Mucosa of rectum (tissue), 2 donors: ENCODE data around the gene RFX7.

Experiments used
- H3K27ac ChIP-seq, 2 donors: one replicate each; pipeline ENCODE4 v1.7.0; 2013; ENCODE audit warnings: inconsistent platforms in 2 of 2, low read depth in 2 of 2, low read length in 2 of 2
- H3K27me3 ChIP-seq, 2 donors: one replicate each; pipeline ENCODE4 v1.7.0; 2013; ENCODE audit warnings: low read length in 2 of 2; ENCODE audit not compliant: control insufficient read depth in 2 of 2, insufficient read depth in 2 of 2
- H3K36me3 ChIP-seq, 2 donors: one replicate each; pipeline ENCODE4 v1.7.0; 2013; ENCODE audit warnings: low read length in 2 of 2; ENCODE audit not compliant: control insufficient read depth in 2 of 2, insufficient read depth in 2 of 2
- H3K4me1 ChIP-seq, 2 donors: one replicate each; pipeline ENCODE4 v1.7.0; 2013; ENCODE audit warnings: low read length in 2 of 2, mild to moderate bottlenecking in 1 of 2; ENCODE audit not compliant: control insufficient read depth in 2 of 2, insufficient read depth in 2 of 2
- H3K4me3 ChIP-seq, 2 donors: one replicate each; pipeline ENCODE4 v1.7.0; 2013; ENCODE audit warnings: low read length in 2 of 2
- H3K9ac ChIP-seq, 2 donors: one replicate each; pipeline ENCODE4 v1.7.0; 2013; ENCODE audit warnings: low read length in 2 of 2, low read depth in 1 of 2, mild to moderate bottlenecking in 1 of 2
- H3K9me3 ChIP-seq, 2 donors: one replicate each; pipeline ENCODE4 v1.7.0; 2013; ENCODE audit warnings: low read length in 2 of 2; ENCODE audit not compliant: control insufficient read depth in 2 of 2
- donor health status: healthy.
- donor health status: Normal muscosa, but diverticular disease.

RFX7 gene

GRCh38 chr15:56254265-56254664, 10.6 kb upstream of the RFX7 start:
- Histone ChIP-seq H3K4me1 (no peaks in the 10 kb centered on the region), H3K27me3 (no peaks in the 10 kb centered on the region), H3K9ac (no peak overlapping the region), H3K27ac (no peak overlapping the region), H3K4me3 (no peak overlapping the region), H3K9me3 (no peaks in the 10 kb centered on the region), H3K36me3 (no peaks in the 10 kb centered on the region)

DNA sequence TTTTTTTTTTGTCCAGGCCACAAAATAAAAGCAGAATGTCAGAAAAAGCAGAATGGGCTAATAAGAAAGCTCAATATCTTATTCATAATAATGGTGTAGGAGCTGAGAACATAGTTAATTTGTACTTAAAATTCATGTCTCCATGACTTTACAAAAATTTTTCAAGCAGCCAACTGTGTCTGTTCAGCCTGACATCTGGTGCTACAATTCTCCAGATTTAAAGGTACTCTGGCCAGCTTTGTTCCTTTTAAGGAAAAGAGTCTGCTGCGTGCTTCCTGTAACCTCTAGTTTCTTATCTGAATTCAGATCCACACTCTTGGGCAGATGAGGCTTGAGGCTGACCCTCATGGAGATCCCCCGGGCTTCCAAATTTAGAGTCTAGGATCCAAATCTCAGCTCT, 8.7 kb upstream of the RFX7 start:
- Histone ChIP-seq H3K4me1 (peaks cover 0 to 3% of the 10 kb centered on the region in 2 donors), H3K27me3 (no peaks in the 10 kb centered on the region), H3K4me3 (no peak overlapping the region), H3K36me3 (no peaks in the 10 kb centered on the region), H3K9me3 (no peaks in the 10 kb centered on the region), H3K27ac (no peak overlapping the region), H3K9ac (no peak overlapping the region)

DNA sequence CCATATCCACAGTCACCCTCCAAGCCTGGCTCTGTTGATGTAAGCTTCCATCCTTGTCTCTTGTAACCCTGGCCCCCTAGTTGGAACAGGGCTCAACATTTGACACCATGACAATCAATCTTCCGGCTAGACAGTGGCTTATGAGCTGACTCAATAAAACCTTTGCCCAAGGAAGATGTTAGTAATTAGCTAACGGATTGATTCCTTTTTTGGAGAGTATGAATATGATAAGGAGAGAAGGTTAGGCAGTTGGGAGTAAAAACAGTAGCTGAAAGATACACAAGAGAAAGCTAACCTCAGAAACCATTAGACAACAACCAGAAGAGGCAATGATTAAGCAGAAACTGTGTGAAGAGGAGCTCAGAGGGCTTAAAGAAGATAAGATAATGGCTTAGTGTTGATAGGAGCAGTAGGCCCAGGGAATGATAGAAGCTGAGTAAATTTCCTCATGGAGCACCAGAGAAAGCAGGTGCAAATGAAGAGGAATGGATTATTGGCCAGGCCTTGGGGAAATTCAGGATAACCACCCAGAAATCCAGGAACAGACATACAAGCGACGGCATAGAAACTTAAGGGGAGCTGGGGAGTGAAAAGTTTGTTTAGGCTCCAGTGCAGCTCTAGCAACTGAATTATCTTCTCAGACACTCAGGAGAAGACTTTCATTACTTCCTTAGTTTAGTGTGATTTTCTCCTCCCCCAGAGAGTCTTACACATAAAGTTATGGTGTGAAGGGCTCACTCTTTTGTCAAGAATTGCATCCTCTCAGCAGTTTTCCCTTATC, 7.8 kb upstream of the RFX7 start:
- Histone ChIP-seq H3K27me3 (no peaks in the 10 kb centered on the region), H3K9me3 (no peaks in the 10 kb centered on the region), H3K4me3 (no peak overlapping the region), H3K36me3 (no peaks in the 10 kb centered on the region), H3K9ac (no peak overlapping the region), H3K27ac (no peak overlapping the region), H3K4me1 (peaks cover 0 to 3% of the 10 kb centered on the region in 2 donors)

- Histone ChIP-seq H3K9me3 (no peaks in the 10 kb centered on the region), H3K4me1 (peaks cover 2 to 3% of the 10 kb centered on the region in 2 donors), H3K4me3 (no peak overlapping the region), H3K9ac (no peak overlapping the region), H3K27ac (no peak overlapping the region), H3K27me3 (no peaks in the 10 kb centered on the region), H3K36me3 (no peaks in the 10 kb centered on the region)
Measured at GRCh38 chr15:56250626-56251025, 6.9 kb upstream of the RFX7 start.

- Histone ChIP-seq H3K9me3 (no peaks in the 10 kb centered on the region), H3K36me3 (no peaks in the 10 kb centered on the region), H3K27me3 (no peaks in the 10 kb centered on the region), H3K4me3 (no peak overlapping the region), H3K27ac (no peak overlapping the region), H3K4me1 (peaks cover 13% of the 10 kb centered on the region in 2 donors), H3K9ac (no peak overlapping the region)
Measured at GRCh38 chr15:56249092-56249491, 5.4 kb upstream of the RFX7 start.

DNA sequence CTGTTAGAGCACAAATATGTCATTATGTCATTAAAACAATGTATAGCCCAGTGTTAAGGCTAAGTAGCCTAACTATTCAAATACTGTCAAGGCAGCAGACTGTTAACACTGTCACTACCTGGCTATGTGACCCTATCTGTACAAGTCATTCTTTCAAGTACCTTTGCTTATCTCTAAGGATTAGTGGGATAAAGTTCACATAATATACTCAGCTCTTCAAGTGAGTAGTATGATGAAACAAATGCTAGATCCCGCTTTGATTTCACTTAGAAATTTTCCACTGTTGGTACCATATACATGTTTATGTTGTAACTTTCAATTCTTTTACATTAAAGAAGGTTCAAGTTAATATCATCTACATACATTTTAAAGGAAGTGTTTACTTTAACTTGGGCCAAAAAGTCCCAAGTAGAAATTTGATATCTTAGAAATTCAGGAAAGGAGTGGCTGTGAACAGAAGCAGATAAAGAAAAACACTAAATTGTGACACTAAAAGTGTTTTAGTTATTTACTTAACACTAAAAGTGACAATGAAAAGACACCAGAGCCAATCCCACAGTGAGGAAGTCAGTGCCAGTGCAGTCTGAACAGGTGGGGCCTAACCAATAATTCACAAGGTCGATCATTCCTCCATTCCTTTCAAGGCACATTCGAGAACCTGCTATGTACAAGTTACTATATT, 4.8 kb upstream of the RFX7 start:
- no peaks in the 10 kb centered on the region for H3K27me3 ChIP-seq
- H3K4me1 ChIP-seq: peaks cover 13% of the 10 kb centered on the region in 2 donors
- H3K36me3 ChIP-seq: no peaks in the 10 kb centered on the region
- H3K27ac ChIP-seq: no peak overlapping the region
- no peak overlapping the region for H3K4me3 ChIP-seq
- H3K9ac ChIP-seq: no peak overlapping the region
- no peaks in the 10 kb centered on the region for H3K9me3 ChIP-seq

- Histone ChIP-seq H3K9ac (no peak overlapping the region), H3K4me3 (no peak overlapping the region), H3K9me3 (no peaks in the 10 kb centered on the region), H3K4me1 (peaks cover 13 to 18% of the 10 kb centered on the region in 2 donors), H3K27me3 (no peaks in the 10 kb centered on the region), H3K36me3 (no peaks in the 10 kb centered on the region), H3K27ac (no peak overlapping the region)
Measured at GRCh38 chr15:56247266-56247665, 3.6 kb upstream of the RFX7 start.

DNA sequence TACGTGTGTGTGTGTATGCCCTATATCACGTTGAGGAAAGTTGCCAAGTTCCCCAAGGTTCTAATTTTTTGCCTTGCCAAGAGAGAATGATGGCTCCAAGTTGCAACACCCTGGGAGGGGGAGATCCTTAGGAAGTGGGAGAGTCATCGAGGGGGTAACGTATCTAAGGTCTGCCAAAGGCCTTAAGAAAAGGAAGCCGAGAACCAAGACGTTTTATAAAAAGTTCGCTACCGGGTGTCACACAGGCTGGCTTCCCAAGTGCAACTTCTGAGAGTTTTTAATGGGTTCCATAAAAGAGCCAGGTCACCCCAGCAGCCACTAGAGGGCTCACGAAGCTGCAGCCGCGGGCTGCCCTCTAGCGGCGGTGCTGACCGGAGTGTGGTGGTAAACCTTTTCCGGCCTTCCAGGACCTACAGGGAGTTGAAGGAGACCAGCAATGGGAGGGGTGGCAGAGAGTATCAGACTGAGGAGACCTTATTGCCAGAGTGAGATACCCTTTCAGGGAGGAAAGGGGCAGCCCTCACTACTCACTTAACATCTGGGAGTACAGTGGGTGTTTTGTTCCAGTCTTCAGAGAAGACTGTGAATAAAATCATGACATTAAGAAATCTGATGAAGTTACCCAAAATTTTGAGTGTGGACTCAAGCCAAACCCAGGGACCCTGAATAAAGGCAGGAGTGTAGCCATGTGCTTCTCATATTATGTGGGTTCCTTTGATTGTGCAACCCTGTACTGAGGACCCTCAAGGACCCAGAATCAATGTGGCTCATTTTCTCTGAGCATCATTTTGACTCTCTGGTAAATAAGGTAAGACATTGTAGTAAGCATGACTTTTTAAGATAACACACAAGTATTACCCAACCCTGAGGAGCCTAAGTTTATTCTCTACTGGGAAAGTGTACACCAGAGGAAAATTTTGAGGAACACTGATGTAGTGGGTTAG, 2.5 kb upstream of the RFX7 start:
- H3K9ac ChIP-seq: peak overlapping the region; percentile 21 to 43
- no peaks in the 10 kb centered on the region for H3K27me3 ChIP-seq
- no peaks in the 10 kb centered on the region for H3K36me3 ChIP-seq
- H3K27ac ChIP-seq: peak overlapping the region; percentile 40 to 69
- H3K4me3 ChIP-seq: peak overlapping the region; percentile 47 to 75
- H3K9me3 ChIP-seq: no peaks in the 10 kb centered on the region
- peaks cover 13 to 27% of the 10 kb centered on the region in 2 donors for H3K4me1 ChIP-seq

DNA sequence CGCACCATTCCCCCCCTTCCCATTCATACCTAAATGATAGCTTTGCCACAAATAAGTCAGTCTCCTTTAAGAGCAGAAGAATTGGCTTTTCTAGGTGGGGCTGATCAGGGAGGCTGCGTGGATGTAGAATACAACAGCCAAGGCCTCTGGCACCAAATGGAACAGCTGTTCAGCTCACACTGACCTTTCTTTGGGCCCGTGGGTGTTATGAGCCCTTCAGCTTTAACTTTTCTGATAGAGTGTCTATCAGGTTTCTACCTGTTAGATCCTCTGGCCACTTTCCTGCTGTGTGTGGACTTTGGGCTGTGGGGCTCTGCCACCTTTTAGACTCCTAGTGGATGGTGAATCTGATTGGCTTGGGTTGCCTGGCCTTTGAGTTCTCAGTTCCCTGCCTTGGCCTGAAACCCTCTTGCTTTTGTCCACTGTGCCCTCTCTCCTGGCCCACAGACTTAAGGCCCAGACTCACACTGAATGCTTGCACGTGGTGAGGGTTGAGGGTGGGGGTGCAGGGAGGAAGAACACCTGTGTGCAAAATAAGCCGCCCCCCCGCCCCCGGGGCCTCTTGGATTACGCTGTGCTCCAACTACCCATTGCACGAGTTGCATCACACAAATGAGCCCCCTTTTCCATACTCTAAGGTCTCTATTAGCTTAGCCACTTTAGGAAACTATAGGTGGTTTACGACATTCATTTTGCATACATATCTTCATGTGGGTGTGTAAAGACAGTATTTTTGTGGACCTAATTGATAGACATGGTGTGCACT, 1.3 kb upstream of the RFX7 start:
- no peaks in the 10 kb centered on the region for H3K27me3 ChIP-seq
- peak overlapping the region; percentile 67 to 75 for H3K27ac ChIP-seq
- H3K4me1 ChIP-seq: peaks cover 13 to 27% of the 10 kb centered on the region in 2 donors
- no peaks in the 10 kb centered on the region for H3K36me3 ChIP-seq
- H3K9me3 ChIP-seq: no peaks in the 10 kb centered on the region
- H3K9ac ChIP-seq: peak overlapping the region; percentile 36 to 43
- H3K4me3 ChIP-seq: peak overlapping the region; percentile 59 to 75
